Left lung (tissue), 10 donors: ENCODE measurements around the gene GPLD1. TPM values are rescaled to one million over a fixed set of nuclear protein-coding genes. Genes with fewer than 3 reads are reported as not detected.
A peak's percentile ranks its signal among the peaks of the same experiment; 100 is the strongest.

Source experiments
- ATAC-seq: fragments of 200-7000 bp; cut with Tn5 transposase; one replicate; pipeline ENCODE4 v1.9.1; 2020; ENCODE audit warnings: moderate library complexity
- DNase-seq, 4 donors: peaks; one replicate each; pipeline ENCODE4 v3.0.0-alpha.2; 2013 to 2020
- H3K27ac ChIP-seq, 2 donors: fragments of 200-600 bp; sonication (generic) in 1 of 2; one replicate each; pipeline versions ENCODE4 v1.5.0 to v1.8.0; 2020 to 2021
- H3K27me3 ChIP-seq, 2 donors: fragments of 200-600 bp; sonication (generic) in 1 of 2; one replicate each; pipeline versions ENCODE4 v1.5.0 to v1.8.0; 2020 to 2021
- H3K36me3 ChIP-seq, 2 donors: fragments of 200-600 bp; sonication (generic) in 1 of 2; one replicate each; pipeline versions ENCODE4 v1.5.0 to v1.8.0; 2020 to 2021
- H3K4me1 ChIP-seq, 2 donors: fragments of 200-600 bp; one replicate each; pipeline ENCODE4 v1.8.0; 2021
- H3K4me3 ChIP-seq, 2 donors: fragments of 200-600 bp; sonication (generic) in 1 of 2; one replicate each; pipeline versions ENCODE4 v1.5.0 to v1.8.0; 2020 to 2021; ENCODE audit warnings: mild to moderate bottlenecking in 1 of 2
- H3K9me3 ChIP-seq, 2 donors: fragments of 200-600 bp; sonication (generic) in 1 of 2; one replicate each; pipeline versions ENCODE4 v1.5.0 to v1.8.0; 2020 to 2021
- CTCF ChIP-seq, 2 donors: fragments of 200-600 bp; sonication (generic) in 1 of 2; IDR thresholded peaks; one replicate each; pipeline versions ENCODE4 v1.5.0 to v1.8.0; 2021; ENCODE audit warnings: antibody characterized with exemption in 2 of 2
- intact Hi-C, 2 donors: fragments of 100-400 bp; cut with DNase I; formaldehyde crosslinking; loops; one replicate each; pipeline versions ENCODE4 v1.11.2 to v1.14.2; 2022
- polyA plus RNA-seq, 6 donors: library from polyadenylated mRNA; unstranded; fragments of 120-200 nt; gene quantifications; one replicate each; pipeline ENCODE4 v1.2.1, GENCODE V29; 2013; ENCODE audit not compliant: insufficient read length in 6 of 6
- total RNA-seq, 2 donors: library from RNA; stranded (reverse); fragmentation: NEBNext Ultra II Directional; extraction: Animal tissue kit (Norgen Biotek cat#: 25700); gene quantifications; one replicate each; pipeline ENCODE4 v1.2.1, GENCODE V29; 2021
- donor health status: DM: no; HTN: yes; CAD: no.
- donor health status: DM: no; HTN: no; CAD: no.

GPLD1 gene
- total and polyA plus RNA-seq, 8 donors: 1.7 to 3.8 (median 3.0) TPM

- TF ChIP-seq CTCF (IDR thresholded peaks at IDR 0.05): no peak
- Histone ChIP-seq H3K4me3 (no peak overlapping the region), H3K27me3 (peaks cover 0 to 26% of the 10 kb centered on the region in 2 donors), H3K9me3 (no peaks in the 10 kb centered on the region), H3K4me1 (peaks cover 3 to 20% of the 10 kb centered on the region in 2 donors), H3K27ac (no peak overlapping the region), H3K36me3 (no peaks in the 10 kb centered on the region)
- peak in 1 of 4 donors; percentile 51 for DNase-seq
- intact Hi-C loops: no loop called here
- no peak for ATAC-seq
Measured at GRCh38 chr6:24492475-24492874, 3.1 kb upstream of the GPLD1 start.

- Histone ChIP-seq H3K9me3 (no peaks in the 10 kb centered on the region), H3K27ac (no peak overlapping the region), H3K4me1 (peaks cover 3 to 19% of the 10 kb centered on the region in 2 donors), H3K27me3 (peaks cover 0 to 26% of the 10 kb centered on the region in 2 donors), H3K4me3 (no peak overlapping the region), H3K36me3 (no peaks in the 10 kb centered on the region)
- ATAC-seq (no peak), DNase-seq (peak in 1 of 4 donors; percentile 7)
- intact Hi-C loops: no loop called here
- no peak for TF ChIP-seq CTCF (IDR thresholded peaks at IDR 0.05)
Measured at GRCh38 chr6:24490948-24491347, 1.6 kb upstream of the GPLD1 start.

- intact Hi-C loops: no loop called here
- no peak overlapping the region for H3K27ac ChIP-seq
- H3K27me3 ChIP-seq: peaks cover 0 to 15% of the 10 kb centered on the region in 2 donors
- peaks cover 3 to 10% of the 10 kb centered on the region in 2 donors for H3K4me1 ChIP-seq
- no peak overlapping the region for H3K4me3 ChIP-seq
- H3K36me3 ChIP-seq: no peaks in the 10 kb centered on the region
- ATAC-seq (peak; percentile 77), DNase-seq (no peak)
- TF ChIP-seq CTCF (IDR thresholded peaks at IDR 0.05): no peak
- H3K9me3 ChIP-seq: no peaks in the 10 kb centered on the region
Measured at GRCh38 chr6:24489881-24490280, 503 bp upstream of the GPLD1 start.

GRCh38 chr6:24486065-24486464, 3.3 kb downstream of the GPLD1 start:
- intact Hi-C loops: no loop called here
- no peak for ATAC-seq
- no peak for TF ChIP-seq CTCF (IDR thresholded peaks at IDR 0.05)
- DNase-seq: no peak
- no peaks in the 10 kb centered on the region for H3K9me3 ChIP-seq
- no peaks in the 10 kb centered on the region for H3K4me1 ChIP-seq
- no peaks in the 10 kb centered on the region for H3K27me3 ChIP-seq
- no peak overlapping the region for H3K4me3 ChIP-seq
- H3K36me3 ChIP-seq: no peaks in the 10 kb centered on the region
- no peak overlapping the region for H3K27ac ChIP-seq

GRCh38 chr6:24484657-24485323, 4.6 kb downstream of the GPLD1 start:
- intact Hi-C loops: no loop called here
- H3K27me3 ChIP-seq: no peaks in the 10 kb centered on the region
- H3K9me3 ChIP-seq: no peaks in the 10 kb centered on the region
- no peaks in the 10 kb centered on the region for H3K36me3 ChIP-seq
- TF ChIP-seq CTCF (IDR thresholded peaks at IDR 0.05): no peak
- H3K4me1 ChIP-seq: no peaks in the 10 kb centered on the region
- DNase-seq: no peak
- ATAC-seq: no peak
- H3K4me3 ChIP-seq: no peak overlapping the region
- H3K27ac ChIP-seq: no peak overlapping the region
